Sigmoid colon (tissue), 7 donors: Measurements from ENCODE around the gene SYDE2. TPM values are rescaled to one million over a fixed set of nuclear protein-coding genes. Genes with fewer than 3 reads are reported as not detected.

Source experiments
- DNase-seq: peaks from one replicate; pipeline ENCODE4 v3.0.0-alpha.2; 2019
- H3K27ac ChIP-seq, 4 donors: fragments of 200-600 bp; sonication (generic); one replicate each; pipeline ENCODE4 v1.5.1; 2016 to 2019; ENCODE audit warnings: mild to moderate bottlenecking in 1 of 4
- H3K27me3 ChIP-seq, 3 donors: fragments of 200-600 bp; sonication (generic); one replicate each; pipeline ENCODE4 v1.5.1; 2019; ENCODE audit warnings: mild to moderate bottlenecking in 1 of 3
- H3K36me3 ChIP-seq, 4 donors: fragments of 200-600 bp; sonication (generic); one replicate each; pipeline ENCODE4 v1.5.1; 2016 to 2019
- H3K4me1 ChIP-seq, 4 donors: fragments of 200-600 bp; sonication (generic); one replicate each; pipeline ENCODE4 v1.5.1; 2017 to 2019
- H3K4me3 ChIP-seq, 4 donors: fragments of 200-600 bp; sonication (generic); one replicate each; pipeline ENCODE4 v1.5.1; 2017 to 2019; ENCODE audit warnings: mild to moderate bottlenecking in 2 of 4, moderate library complexity in 1 of 4
- H3K9me3 ChIP-seq, 4 donors: fragments of 200-600 bp in 3 of 4; sonication (generic) in 3 of 4; one replicate each; pipeline versions ENCODE4 v1.5.1 to v1.6.1; 2013 to 2019
- EP300 ChIP-seq, 4 donors: sonication (generic); formaldehyde crosslinking; IDR thresholded peaks; one replicate each; pipeline ENCODE4 v1.6.1; 2017; ENCODE audit warnings: antibody characterized with exemption in 4 of 4
- POLR2A ChIP-seq, 2 donors: fragments of 450-650 bp; IDR thresholded peaks; one replicate each; pipeline ENCODE4 v1.6.1; 2016; ENCODE audit warnings: antibody characterized with exemption in 2 of 2, mild to moderate bottlenecking in 2 of 2, moderate library complexity in 2 of 2
- POLR2AphosphoS5 ChIP-seq, 4 donors: sonication (generic); formaldehyde crosslinking; IDR thresholded peaks; one replicate each; pipeline ENCODE4 v1.6.1; 2017; ENCODE audit warnings: antibody characterized with exemption in 4 of 4
- WGBS, 2 donors: extraction: QIAGEN DNeasy Blood & Tissue Kit; methylation state at CpG; one replicate each; pipeline ENCODE4 v1.1.7; 2013; 5-methylcytosine and 5-hydroxymethylcytosine counted together
- intact Hi-C: fragments of 100-400 bp; cut with DNase I; formaldehyde crosslinking; loops from one replicate; pipeline ENCODE4 v1.15.1; 2023
- polyA plus RNA-seq, 3 donors: library from polyadenylated mRNA; stranded (reverse); fragments of 200-250 nt; gene quantifications; one replicate each; pipeline ENCODE4 v1.2.3, GENCODE V29; 2013
- total RNA-seq, 4 donors: library from RNA; depleted of rRNA; stranded (reverse); fragments of >200 nt; gene quantifications; one replicate each; pipeline ENCODE4 v1.1.0, GENCODE V29; 2016
- TF ChIP-seq, protein P1 (sequence below), 4 experiments: fragments of 450-650 bp in 3 of 4; fragments of 200-600 bp in 1 of 4; IDR thresholded peaks; one replicate each; pipeline ENCODE4 v1.5.1; 2016 to 2019; ENCODE audit warnings: antibody characterized with exemption in 4 of 4, mild to moderate bottlenecking in 3 of 4, moderate library complexity in 2 of 4
- donor health status: healthy with polysubstance abuse.
- donor health status: Bipolar disorder and iron deficiency.
- donor health status: healthy.

SYDE2 gene
- total and polyA plus RNA-seq, 7 donors = 0.46 to 87.3 (median 39.3) TPM

DNA sequence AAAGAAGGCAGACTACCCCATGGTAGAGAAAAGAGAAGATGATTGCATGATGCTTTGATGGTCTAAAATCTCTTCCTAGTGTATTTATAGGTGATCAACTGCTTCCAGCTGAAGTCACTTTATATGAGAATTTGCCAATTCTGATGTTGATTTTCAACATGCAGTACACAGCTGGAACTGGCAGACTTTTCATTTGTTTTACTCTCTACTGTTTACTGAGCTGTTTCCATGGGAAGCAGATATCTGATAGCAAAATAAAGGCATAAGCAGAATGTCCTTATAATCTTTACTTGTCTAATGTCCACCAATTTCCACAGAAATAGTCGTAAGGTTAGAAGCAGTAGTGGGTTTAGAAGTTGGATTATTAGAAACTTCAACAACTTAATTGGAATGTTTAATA is 74.9 kb downstream of the SYDE2 start:
- Histone ChIP-seq H3K4me3 (no peak overlapping the region), H3K9me3 (no peaks in the 10 kb centered on the region), H3K27me3 (no peaks in the 10 kb centered on the region), H3K36me3 (no peaks in the 10 kb centered on the region), H3K27ac (no peak overlapping the region), H3K4me1 (no peaks in the 10 kb centered on the region)
- intact Hi-C loops = no loop called here
- 40 to 72% methylated on average over 1 of the region's 1 CpG for WGBS, 2 donors
- TF ChIP-seq, protein P1, sequence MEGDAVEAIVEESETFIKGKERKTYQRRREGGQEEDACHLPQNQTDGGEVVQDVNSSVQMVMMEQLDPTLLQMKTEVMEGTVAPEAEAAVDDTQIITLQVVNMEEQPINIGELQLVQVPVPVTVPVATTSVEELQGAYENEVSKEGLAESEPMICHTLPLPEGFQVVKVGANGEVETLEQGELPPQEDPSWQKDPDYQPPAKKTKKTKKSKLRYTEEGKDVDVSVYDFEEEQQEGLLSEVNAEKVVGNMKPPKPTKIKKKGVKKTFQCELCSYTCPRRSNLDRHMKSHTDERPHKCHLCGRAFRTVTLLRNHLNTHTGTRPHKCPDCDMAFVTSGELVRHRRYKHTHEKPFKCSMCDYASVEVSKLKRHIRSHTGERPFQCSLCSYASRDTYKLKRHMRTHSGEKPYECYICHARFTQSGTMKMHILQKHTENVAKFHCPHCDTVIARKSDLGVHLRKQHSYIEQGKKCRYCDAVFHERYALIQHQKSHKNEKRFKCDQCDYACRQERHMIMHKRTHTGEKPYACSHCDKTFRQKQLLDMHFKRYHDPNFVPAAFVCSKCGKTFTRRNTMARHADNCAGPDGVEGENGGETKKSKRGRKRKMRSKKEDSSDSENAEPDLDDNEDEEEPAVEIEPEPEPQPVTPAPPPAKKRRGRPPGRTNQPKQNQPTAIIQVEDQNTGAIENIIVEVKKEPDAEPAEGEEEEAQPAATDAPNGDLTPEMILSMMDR (IDR thresholded peaks at IDR 0.05) = no peak
- TF ChIP-seq POLR2AphosphoS5 (IDR thresholded peaks at IDR 0.05) (no peak), POLR2A (IDR thresholded peaks at IDR 0.05) (no peak), EP300 (IDR thresholded peaks at IDR 0.05) (no peak)
- no peak for DNase-seq

DNA sequence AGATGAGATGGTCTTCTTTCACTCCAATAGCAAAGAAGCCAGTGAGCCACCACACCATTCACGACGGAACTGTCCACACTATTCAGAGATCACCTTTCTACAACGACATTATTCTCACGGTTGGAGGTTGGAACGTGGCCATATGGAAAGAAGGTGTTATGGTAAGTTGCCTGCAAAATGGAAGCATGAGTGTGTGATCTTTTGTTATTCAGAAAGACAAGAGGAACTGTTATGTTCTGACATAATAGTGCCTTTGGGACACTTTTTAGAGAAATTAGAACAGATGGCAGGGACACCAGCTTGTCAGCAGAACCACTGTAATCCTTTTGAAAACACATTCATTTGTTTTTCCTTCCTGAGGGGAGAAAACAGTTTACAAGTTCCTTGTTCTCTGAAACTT is 76.7 kb downstream of the SYDE2 start:
- Histone ChIP-seq H3K27me3 (no peaks in the 10 kb centered on the region), H3K36me3 (no peaks in the 10 kb centered on the region), H3K27ac (no peak overlapping the region), H3K4me1 (no peaks in the 10 kb centered on the region), H3K4me3 (no peak overlapping the region), H3K9me3 (no peaks in the 10 kb centered on the region)
- TF ChIP-seq, protein P1 (IDR thresholded peaks at IDR 0.05) = no peak
- TF ChIP-seq EP300 (IDR thresholded peaks at IDR 0.05) = no peak
- no peak for TF ChIP-seq POLR2AphosphoS5 (IDR thresholded peaks at IDR 0.05)
- TF ChIP-seq POLR2A (IDR thresholded peaks at IDR 0.05) = no peak
- intact Hi-C loops = no loop called here
- WGBS, 2 donors = 95% methylated on average over 5 of the region's 5 CpGs
- DNase-seq = no peak

DNA sequence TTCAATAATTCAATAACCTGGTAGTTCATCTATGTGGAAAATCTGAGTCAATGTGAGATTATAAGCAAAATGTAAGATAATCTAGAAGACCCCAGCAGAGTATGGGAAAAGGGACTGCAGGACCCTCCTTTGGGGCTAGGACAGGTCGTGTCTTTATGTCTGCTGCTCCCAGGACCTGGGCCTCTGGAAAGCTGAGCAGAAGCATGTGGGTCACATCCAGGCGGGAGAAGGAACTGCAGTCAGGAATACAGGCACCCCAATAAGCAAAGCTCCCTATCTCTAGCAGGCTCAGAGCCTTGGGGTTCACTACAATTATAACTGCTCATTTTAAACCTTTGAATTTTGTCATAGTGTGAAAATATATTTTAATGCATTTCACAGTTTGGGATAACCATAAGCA is 78.6 kb downstream of the SYDE2 start:
- intact Hi-C loops = no loop called here
- Histone ChIP-seq H3K27ac (no peak overlapping the region), H3K4me1 (no peaks in the 10 kb centered on the region), H3K4me3 (no peak overlapping the region), H3K36me3 (no peaks in the 10 kb centered on the region), H3K9me3 (no peaks in the 10 kb centered on the region), H3K27me3 (no peaks in the 10 kb centered on the region)
- no peak for DNase-seq
- no peak for TF ChIP-seq POLR2AphosphoS5 (IDR thresholded peaks at IDR 0.05)
- no peak for TF ChIP-seq POLR2A (IDR thresholded peaks at IDR 0.05)
- TF ChIP-seq, protein P1 (IDR thresholded peaks at IDR 0.05) = no peak
- TF ChIP-seq EP300 (IDR thresholded peaks at IDR 0.05) = no peak
- WGBS, 2 donors = 87 to 89% methylated on average over 2 of the region's 2 CpGs

DNA sequence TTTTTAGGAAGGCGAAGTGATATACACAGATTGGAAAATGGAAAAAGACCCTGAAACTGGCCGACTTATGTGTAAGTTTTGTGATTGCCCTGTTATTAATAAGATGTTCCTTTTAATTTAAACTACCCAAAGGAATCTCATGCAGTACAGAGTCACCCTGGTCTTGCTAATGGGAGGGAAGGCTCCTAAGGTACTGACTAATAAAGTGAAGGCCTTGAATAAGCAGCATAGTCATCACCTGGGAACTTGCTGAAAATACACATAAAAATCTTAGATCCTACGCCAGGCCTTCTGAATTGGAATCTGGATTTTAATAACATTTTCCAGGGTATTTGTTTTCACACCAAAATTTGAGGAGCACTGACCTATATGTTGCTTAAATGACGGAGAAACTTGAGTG is 79.1 kb downstream of the SYDE2 start:
- Histone ChIP-seq H3K27ac (no peak overlapping the region), H3K27me3 (no peaks in the 10 kb centered on the region), H3K4me3 (no peak overlapping the region), H3K36me3 (no peaks in the 10 kb centered on the region), H3K9me3 (no peaks in the 10 kb centered on the region), H3K4me1 (no peaks in the 10 kb centered on the region)
- TF ChIP-seq POLR2AphosphoS5 (IDR thresholded peaks at IDR 0.05) = no peak
- TF ChIP-seq EP300 (IDR thresholded peaks at IDR 0.05) = no peak
- no peak for TF ChIP-seq POLR2A (IDR thresholded peaks at IDR 0.05)
- TF ChIP-seq, protein P1 (IDR thresholded peaks at IDR 0.05) = no peak
- WGBS, 2 donors = 93 to 97% methylated on average over 4 of the region's 4 CpGs
- intact Hi-C loops = no loop called here
- no peak for DNase-seq

DNA sequence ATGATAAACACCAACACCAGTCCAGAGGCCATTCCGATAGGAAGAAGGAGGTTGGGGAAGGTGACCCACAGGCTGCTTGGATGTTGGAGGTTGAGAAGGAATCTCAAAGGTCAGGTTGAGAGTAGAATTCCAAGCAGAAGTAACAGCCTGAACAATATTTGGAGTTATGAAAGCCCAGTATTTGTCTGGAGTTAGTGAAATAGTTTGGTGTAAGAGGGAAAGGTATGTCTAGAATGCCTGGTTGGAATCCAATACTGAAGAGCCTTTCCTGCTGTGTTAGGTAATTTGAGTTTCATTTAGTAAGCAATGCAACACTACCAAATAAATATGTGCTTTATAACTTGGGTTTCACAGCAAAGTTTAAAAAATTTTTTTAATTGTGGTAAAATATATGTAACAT is 82.1 kb downstream of the SYDE2 start:
- DNase-seq = no peak
- peak overlapping the region in 1 of 4 donors; percentile 29 for H3K27ac ChIP-seq
- H3K4me3 ChIP-seq = no peak overlapping the region
- no peaks in the 10 kb centered on the region for H3K36me3 ChIP-seq
- TF ChIP-seq POLR2A (IDR thresholded peaks at IDR 0.05) = no peak
- TF ChIP-seq, protein P1 (IDR thresholded peaks at IDR 0.05) = no peak
- no peaks in the 10 kb centered on the region for H3K4me1 ChIP-seq
- 95 to 98% methylated on average over 1 of the region's 1 CpG for WGBS, 2 donors
- no peaks in the 10 kb centered on the region for H3K9me3 ChIP-seq
- H3K27me3 ChIP-seq = no peaks in the 10 kb centered on the region
- intact Hi-C loops = no loop called here
